ENCODE results near the gene KLHL30. TPM values are rescaled to one million over a fixed set of nuclear protein-coding genes. Genes with fewer than 3 reads are reported as not detected.

The KLHL30 gene
- total and polyA plus RNA-seq, 4 donors, result 0.10 to 0.28 (median 0.13) TPM

GRCh38 chr2:238120463-238121298 is 17.8 kb upstream of the KLHL30 start:
- Histone ChIP-seq H3K27ac (ENCODE audit: low read depth, low read length) (no peak overlapping the region), H3K4me1 (ENCODE audit: control insufficient read depth, insufficient read depth, low read length) (peaks cover 14% of the 10 kb centered on the region), H3K9me3 (ENCODE audit: control insufficient read depth, insufficient read depth, low read length) (no peaks in the 10 kb centered on the region), H3K36me3 (ENCODE audit: control insufficient read depth, insufficient read depth, low read length) (no peaks in the 10 kb centered on the region), H3K4me3 (ENCODE audit: low read depth, low read length) (no peak overlapping the region), H3K27me3 (ENCODE audit: control insufficient read depth, insufficient read depth, low read length) (peaks cover 4% of the 10 kb centered on the region)
- peak in 2 of 6 donors; percentile 32 to 33 for DNase-seq (ENCODE audit: low read depth in 4 of 6, low spot score in 6 of 6)
- WGBS (ENCODE audit: insufficient coverage), result 27% methylated on average over 28 of the region's 30 CpGs

- Histone ChIP-seq H3K4me3 (ENCODE audit: low read depth, low read length) (no peak overlapping the region), H3K27ac (ENCODE audit: low read depth, low read length) (no peak overlapping the region), H3K4me1 (ENCODE audit: control insufficient read depth, insufficient read depth, low read length) (peaks cover 14% of the 10 kb centered on the region), H3K9me3 (ENCODE audit: control insufficient read depth, insufficient read depth, low read length) (no peaks in the 10 kb centered on the region), H3K36me3 (ENCODE audit: control insufficient read depth, insufficient read depth, low read length) (no peaks in the 10 kb centered on the region), H3K27me3 (ENCODE audit: control insufficient read depth, insufficient read depth, low read length) (peaks cover 4% of the 10 kb centered on the region)
- WGBS (ENCODE audit: insufficient coverage), result 85% methylated on average over 21 of the region's 27 CpGs
- DNase-seq (ENCODE audit: low read depth in 4 of 6, low spot score in 6 of 6), result no peak
Observed at GRCh38 chr2:238121511-238122286, 16.8 kb upstream of the KLHL30 start.

GRCh38 chr2:238122287-238123217 is 15.9 kb upstream of the KLHL30 start:
- no peak overlapping the region for H3K27ac ChIP-seq (ENCODE audit: low read depth, low read length)
- 83% methylated on average over 29 of the region's 29 CpGs for WGBS (ENCODE audit: insufficient coverage)
- peaks cover 3% of the 10 kb centered on the region for H3K27me3 ChIP-seq (ENCODE audit: control insufficient read depth, insufficient read depth, low read length)
- DNase-seq (ENCODE audit: low read depth in 4 of 6, low spot score in 6 of 6), result no peak
- peaks cover 19% of the 10 kb centered on the region for H3K4me1 ChIP-seq (ENCODE audit: control insufficient read depth, insufficient read depth, low read length)
- H3K36me3 ChIP-seq (ENCODE audit: control insufficient read depth, insufficient read depth, low read length), result no peaks in the 10 kb centered on the region
- H3K9me3 ChIP-seq (ENCODE audit: control insufficient read depth, insufficient read depth, low read length), result no peaks in the 10 kb centered on the region
- H3K4me3 ChIP-seq (ENCODE audit: low read depth, low read length), result no peak overlapping the region

- peaks cover 2% of the 10 kb centered on the region for H3K27me3 ChIP-seq (ENCODE audit: control insufficient read depth, insufficient read depth, low read length)
- WGBS (ENCODE audit: insufficient coverage), result 88% methylated on average over 19 of the region's 22 CpGs
- no peaks in the 10 kb centered on the region for H3K9me3 ChIP-seq (ENCODE audit: control insufficient read depth, insufficient read depth, low read length)
- no peak overlapping the region for H3K27ac ChIP-seq (ENCODE audit: low read depth, low read length)
- no peak overlapping the region for H3K4me3 ChIP-seq (ENCODE audit: low read depth, low read length)
- no peak for DNase-seq (ENCODE audit: low read depth in 4 of 6, low spot score in 6 of 6)
- peaks cover 25% of the 10 kb centered on the region for H3K4me1 ChIP-seq (ENCODE audit: control insufficient read depth, insufficient read depth, low read length)
- no peaks in the 10 kb centered on the region for H3K36me3 ChIP-seq (ENCODE audit: control insufficient read depth, insufficient read depth, low read length)
Observed at GRCh38 chr2:238123218-238123971, 15.1 kb upstream of the KLHL30 start.

- DNase-seq (ENCODE audit: low read depth in 4 of 6, low spot score in 6 of 6), result no peak
- H3K27me3 ChIP-seq (ENCODE audit: control insufficient read depth, insufficient read depth, low read length), result peaks cover 2% of the 10 kb centered on the region
- H3K9me3 ChIP-seq (ENCODE audit: control insufficient read depth, insufficient read depth, low read length), result no peaks in the 10 kb centered on the region
- no peak overlapping the region for H3K4me3 ChIP-seq (ENCODE audit: low read depth, low read length)
- no peaks in the 10 kb centered on the region for H3K36me3 ChIP-seq (ENCODE audit: control insufficient read depth, insufficient read depth, low read length)
- H3K4me1 ChIP-seq (ENCODE audit: control insufficient read depth, insufficient read depth, low read length), result peaks cover 25% of the 10 kb centered on the region
- no peak overlapping the region for H3K27ac ChIP-seq (ENCODE audit: low read depth, low read length)
- 77% methylated on average over 13 of the region's 14 CpGs for WGBS (ENCODE audit: insufficient coverage)
Observed at GRCh38 chr2:238123991-238124470, 14.4 kb upstream of the KLHL30 start.

- no peaks in the 10 kb centered on the region for H3K9me3 ChIP-seq (ENCODE audit: control insufficient read depth, insufficient read depth, low read length)
- H3K4me1 ChIP-seq (ENCODE audit: control insufficient read depth, insufficient read depth, low read length), result peaks cover 25% of the 10 kb centered on the region
- no peak for DNase-seq (ENCODE audit: low read depth in 4 of 6, low spot score in 6 of 6)
- no peak overlapping the region for H3K4me3 ChIP-seq (ENCODE audit: low read depth, low read length)
- H3K27me3 ChIP-seq (ENCODE audit: control insufficient read depth, insufficient read depth, low read length), result peaks cover 2% of the 10 kb centered on the region
- 78% methylated on average over 19 of the region's 19 CpGs for WGBS (ENCODE audit: insufficient coverage)
- H3K27ac ChIP-seq (ENCODE audit: low read depth, low read length), result no peak overlapping the region
- H3K36me3 ChIP-seq (ENCODE audit: control insufficient read depth, insufficient read depth, low read length), result no peaks in the 10 kb centered on the region
Observed at GRCh38 chr2:238124488-238125126, 13.9 kb upstream of the KLHL30 start.

- Histone ChIP-seq H3K4me3 (ENCODE audit: low read depth, low read length) (no peak overlapping the region), H3K36me3 (ENCODE audit: control insufficient read depth, insufficient read depth, low read length) (peaks cover 3% of the 10 kb centered on the region), H3K9me3 (ENCODE audit: control insufficient read depth, insufficient read depth, low read length) (no peaks in the 10 kb centered on the region), H3K27me3 (ENCODE audit: control insufficient read depth, insufficient read depth, low read length) (peaks cover 2% of the 10 kb centered on the region), H3K4me1 (ENCODE audit: control insufficient read depth, insufficient read depth, low read length) (peaks cover 19% of the 10 kb centered on the region), H3K27ac (ENCODE audit: low read depth, low read length) (no peak overlapping the region)
- 87% methylated on average over 12 of the region's 20 CpGs for WGBS (ENCODE audit: insufficient coverage)
- DNase-seq (ENCODE audit: low read depth in 4 of 6, low spot score in 6 of 6), result no peak
Observed at GRCh38 chr2:238125127-238125885, 13.2 kb upstream of the KLHL30 start.

- Histone ChIP-seq H3K9me3 (ENCODE audit: control insufficient read depth, insufficient read depth, low read length) (no peaks in the 10 kb centered on the region), H3K27ac (ENCODE audit: low read depth, low read length) (no peak overlapping the region), H3K4me3 (ENCODE audit: low read depth, low read length) (no peak overlapping the region), H3K4me1 (ENCODE audit: control insufficient read depth, insufficient read depth, low read length) (peaks cover 11% of the 10 kb centered on the region), H3K27me3 (ENCODE audit: control insufficient read depth, insufficient read depth, low read length) (no peaks in the 10 kb centered on the region), H3K36me3 (ENCODE audit: control insufficient read depth, insufficient read depth, low read length) (peaks cover 3% of the 10 kb centered on the region)
- no peak for DNase-seq (ENCODE audit: low read depth in 4 of 6, low spot score in 6 of 6)
- WGBS (ENCODE audit: insufficient coverage), result 97% methylated on average over 2 of the region's 2 CpGs
Observed at GRCh38 chr2:238126338-238126737, 12.1 kb upstream of the KLHL30 start.

Measured in spinal cord (tissue), 10 donors.